ENCODE measurements around the gene DHDH.

GRCh38 chr19:48922548-48923490 lies 10.7 kb upstream of the DHDH start:
- TF ChIP-seq CTCF (IDR thresholded peaks at IDR 0.05) (no peak), POLR2A (IDR thresholded peaks at IDR 0.05) (no peak)

Measured in heart left ventricle (tissue), 13 donors.